Osteoblast (primary cell): Measurements from ENCODE around the gene VPS37C. TPM values are rescaled to one million over a fixed set of nuclear protein-coding genes. Genes with fewer than 3 reads are reported as not detected.

Source experiments
- DNase-seq: peaks from one replicate; pipeline ENCODE4 v3.0.0; 2011; ENCODE audit warnings: low spot score, mixed read lengths; ENCODE audit not compliant: insufficient read length; ENCODE audit errors: missing footprints
- H2AFZ ChIP-seq: 2 replicates; pipeline ENCODE4 v1.6.0; 2011; ENCODE audit warnings: mild to moderate bottlenecking, low read length
- H3K27ac ChIP-seq: 2 replicates; pipeline ENCODE4 v1.5.1; 2011; ENCODE audit warnings: mild to moderate bottlenecking, low read depth, low read length, moderate library complexity
- H3K27me3 ChIP-seq: 2 replicates; pipeline ENCODE4 v1.6.0; 2012; ENCODE audit warnings: mild to moderate bottlenecking, control low read depth, inconsistent platforms, low read length, moderate library complexity; ENCODE audit not compliant: insufficient read depth
- H3K36me3 ChIP-seq: 2 replicates; pipeline ENCODE4 v1.5.1; 2011; ENCODE audit warnings: mild to moderate bottlenecking, low read length, control low read depth, moderate library complexity; ENCODE audit not compliant: insufficient read depth
- H3K4me1 ChIP-seq: 2 replicates; pipeline ENCODE4 v1.5.1; 2011; ENCODE audit warnings: mild to moderate bottlenecking, low read length, control low read depth, moderate library complexity; ENCODE audit not compliant: insufficient read depth
- H3K4me2 ChIP-seq: 2 replicates; pipeline ENCODE4 v1.6.0; 2011; ENCODE audit warnings: mild to moderate bottlenecking, low read length; ENCODE audit not compliant: insufficient read depth
- H3K4me3 ChIP-seq: fragments of 200-600 bp; sonication (generic); 3 replicates; pipeline ENCODE4 v1.5.1; 2012; ENCODE audit warnings: mild to moderate bottlenecking, low read length, inconsistent platforms; ENCODE audit not compliant: insufficient read depth
- H3K79me2 ChIP-seq: 2 replicates; pipeline ENCODE4 v1.6.0; 2012; ENCODE audit warnings: mild to moderate bottlenecking, low read length, control low read depth, inconsistent platforms; ENCODE audit not compliant: insufficient read depth
- H3K9me3 ChIP-seq: 2 replicates; pipeline ENCODE4 v1.5.1; 2011; ENCODE audit warnings: low read depth, low read length, control low read depth
- H4K20me1 ChIP-seq: 2 replicates; pipeline ENCODE4 v1.6.0; 2012; ENCODE audit warnings: mild to moderate bottlenecking, low read length, control low read depth; ENCODE audit not compliant: insufficient read depth
- total RNA-seq: library from RNA; depleted of rRNA; stranded (reverse); fragments of >200 nt; gene quantifications from 2 replicates; pipeline ENCODE4 v1.2.3, GENCODE V29; 2012
- TF ChIP-seq, protein P1 (sequence below): IDR thresholded peaks from 2 replicates; pipeline ENCODE4 v1.5.1; 2011; ENCODE audit warnings: mild to moderate bottlenecking, low read depth, low read length, moderate library complexity; ENCODE audit errors: extremely low read depth

Gene VPS37C
- total RNA-seq, 1 donor = 19.2 TPM

DNA sequence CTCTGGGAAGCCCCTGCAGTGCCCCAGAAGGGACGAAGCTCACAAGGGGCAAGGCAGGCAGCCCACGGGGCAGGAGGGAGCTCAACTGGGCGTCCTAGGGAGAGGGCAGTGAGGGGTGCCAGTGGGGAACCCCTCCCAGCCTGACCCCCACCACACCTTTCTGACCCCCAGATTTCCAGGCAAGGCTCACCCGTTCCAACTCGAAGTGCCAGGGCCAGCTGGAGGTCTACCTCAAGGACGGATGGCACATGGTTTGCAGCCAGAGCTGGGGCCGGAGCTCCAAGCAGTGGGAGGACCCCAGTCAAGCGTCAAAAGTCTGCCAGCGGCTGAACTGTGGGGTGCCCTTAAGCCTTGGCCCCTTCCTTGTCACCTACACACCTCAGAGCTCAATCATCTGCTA is 43.2 kb downstream of the VPS37C start:
- Histone ChIP-seq H3K4me1 (no peaks in the 10 kb centered on the region), H3K79me2 (no peaks in the 10 kb centered on the region), H3K9me3 (no peaks in the 10 kb centered on the region), H4K20me1 (no peaks in the 10 kb centered on the region), H3K27ac (no peak overlapping the region), H2AFZ (no peak overlapping the region), H3K36me3 (no peaks in the 10 kb centered on the region), H3K4me2 (no peak overlapping the region), H3K4me3 (no peak overlapping the region), H3K27me3 (no peaks in the 10 kb centered on the region)
- no peak for DNase-seq
- TF ChIP-seq, protein P1, sequence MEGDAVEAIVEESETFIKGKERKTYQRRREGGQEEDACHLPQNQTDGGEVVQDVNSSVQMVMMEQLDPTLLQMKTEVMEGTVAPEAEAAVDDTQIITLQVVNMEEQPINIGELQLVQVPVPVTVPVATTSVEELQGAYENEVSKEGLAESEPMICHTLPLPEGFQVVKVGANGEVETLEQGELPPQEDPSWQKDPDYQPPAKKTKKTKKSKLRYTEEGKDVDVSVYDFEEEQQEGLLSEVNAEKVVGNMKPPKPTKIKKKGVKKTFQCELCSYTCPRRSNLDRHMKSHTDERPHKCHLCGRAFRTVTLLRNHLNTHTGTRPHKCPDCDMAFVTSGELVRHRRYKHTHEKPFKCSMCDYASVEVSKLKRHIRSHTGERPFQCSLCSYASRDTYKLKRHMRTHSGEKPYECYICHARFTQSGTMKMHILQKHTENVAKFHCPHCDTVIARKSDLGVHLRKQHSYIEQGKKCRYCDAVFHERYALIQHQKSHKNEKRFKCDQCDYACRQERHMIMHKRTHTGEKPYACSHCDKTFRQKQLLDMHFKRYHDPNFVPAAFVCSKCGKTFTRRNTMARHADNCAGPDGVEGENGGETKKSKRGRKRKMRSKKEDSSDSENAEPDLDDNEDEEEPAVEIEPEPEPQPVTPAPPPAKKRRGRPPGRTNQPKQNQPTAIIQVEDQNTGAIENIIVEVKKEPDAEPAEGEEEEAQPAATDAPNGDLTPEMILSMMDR = no peak

DNA sequence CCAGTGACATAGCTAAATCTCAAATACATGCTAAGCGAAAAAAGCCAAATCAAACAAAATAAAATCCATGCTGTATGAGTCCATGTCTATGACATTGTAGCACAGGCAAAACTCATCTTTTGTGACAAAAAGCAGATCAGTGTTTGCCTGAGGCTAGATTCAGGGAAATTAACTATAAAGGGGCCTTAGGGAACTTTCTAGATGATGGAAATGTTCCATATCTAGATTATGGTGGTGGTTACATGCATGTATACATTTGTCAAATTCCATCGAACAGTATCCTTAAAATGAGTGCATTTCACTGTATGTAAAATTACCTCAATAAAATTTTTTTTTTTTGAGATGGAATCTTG is 44.1 kb downstream of the VPS37C start:
- Histone ChIP-seq H2AFZ (no peak overlapping the region), H3K9me3 (no peaks in the 10 kb centered on the region), H3K27ac (no peak overlapping the region), H3K4me2 (no peak overlapping the region), H3K79me2 (no peaks in the 10 kb centered on the region), H3K27me3 (no peaks in the 10 kb centered on the region), H3K4me3 (no peak overlapping the region), H4K20me1 (no peaks in the 10 kb centered on the region), H3K36me3 (no peaks in the 10 kb centered on the region), H3K4me1 (no peaks in the 10 kb centered on the region)
- DNase-seq = no peak
- TF ChIP-seq, protein P1 = no peak

DNA sequence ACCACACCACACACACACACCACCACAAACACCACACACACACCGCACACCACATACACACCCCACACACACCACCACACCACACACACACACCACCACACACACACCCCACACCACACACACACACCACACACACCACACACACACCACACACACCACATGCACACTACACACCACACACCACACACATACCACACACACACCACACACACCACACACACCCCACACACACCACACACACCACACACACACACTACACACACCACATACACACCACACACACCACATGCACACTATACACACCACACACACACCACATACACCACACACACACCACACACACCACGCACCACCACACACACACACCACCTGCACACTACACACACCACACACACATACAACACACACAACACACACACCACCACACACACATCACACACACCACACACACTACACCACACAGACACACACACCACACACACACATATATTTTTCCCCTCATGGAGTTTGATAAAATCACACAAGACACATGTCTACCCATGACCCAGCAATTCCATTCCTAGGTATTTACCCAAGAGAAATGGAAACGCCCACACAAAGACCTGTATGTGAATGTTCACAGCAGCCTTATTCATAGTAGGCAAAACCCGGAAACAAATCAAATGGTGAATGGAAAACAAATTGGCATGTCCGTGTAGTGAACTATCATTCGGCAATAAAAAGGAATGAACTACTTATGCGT is 44.6 kb downstream of the VPS37C start:
- Histone ChIP-seq H3K27me3 (no peaks in the 10 kb centered on the region), H3K4me1 (no peaks in the 10 kb centered on the region), H3K36me3 (no peaks in the 10 kb centered on the region), H4K20me1 (no peaks in the 10 kb centered on the region), H3K9me3 (no peaks in the 10 kb centered on the region), H3K4me3 (no peak overlapping the region), H3K4me2 (no peak overlapping the region), H3K27ac (no peak overlapping the region), H2AFZ (no peak overlapping the region), H3K79me2 (no peaks in the 10 kb centered on the region)
- DNase-seq = peak; percentile 55
- TF ChIP-seq, protein P1 = no peak

- Histone ChIP-seq H3K79me2 (no peaks in the 10 kb centered on the region), H2AFZ (no peak overlapping the region), H3K27me3 (no peaks in the 10 kb centered on the region), H3K27ac (no peak overlapping the region), H3K9me3 (no peaks in the 10 kb centered on the region), H4K20me1 (no peaks in the 10 kb centered on the region), H3K4me2 (no peak overlapping the region), H3K4me3 (no peak overlapping the region), H3K36me3 (no peaks in the 10 kb centered on the region), H3K4me1 (no peaks in the 10 kb centered on the region)
- DNase-seq = peak; percentile 50
- TF ChIP-seq, protein P1 = no peak
These were observed 45.6 kb downstream of the VPS37C start for GRCh38 chr11:61115498-61116224.
